ENCODE results near the gene TMEM53. TPM values are rescaled to one million over a fixed set of nuclear protein-coding genes. Genes with fewer than 3 reads are reported as not detected.

The TMEM53 gene
- total RNA-seq, 1 experiment from 2014 or later: 10.9 TPM

DNA sequence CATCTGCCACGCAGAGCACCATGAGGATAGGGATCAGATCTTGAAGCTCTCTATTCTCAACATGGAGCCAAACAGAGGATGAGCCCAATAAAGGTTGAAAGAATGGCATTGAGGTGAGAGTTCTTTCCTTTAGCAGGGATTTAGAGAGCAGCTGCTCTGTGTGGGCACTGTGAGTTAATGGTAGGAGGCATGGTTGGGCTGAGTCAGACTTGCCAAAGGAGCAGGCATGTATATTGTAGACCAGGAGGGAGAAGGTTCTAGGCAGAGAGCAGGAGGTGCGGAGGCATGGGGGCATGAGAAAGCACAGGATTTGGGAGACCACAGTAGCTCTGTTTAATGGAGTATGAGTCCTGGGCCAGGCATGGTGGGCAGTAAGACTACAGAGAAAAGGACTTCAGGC is 32.0 kb downstream of the TMEM53 start:
- Mint-ChIP-seq H3K4me3 (ENCODE audit: low read depth, unreplicated experiment) (no peak overlapping the region), H3K4me1 (ENCODE audit: low read depth, unreplicated experiment) (no peaks in the 10 kb centered on the region), H3K27ac (ENCODE audit: unreplicated experiment) (no peak overlapping the region), H3K27me3 (ENCODE audit: unreplicated experiment) (no peaks in the 10 kb centered on the region), H3K36me3 (ENCODE audit: insufficient read depth, unreplicated experiment) (peaks cover 37% of the 10 kb centered on the region), H3K9me3 (ENCODE audit: low read depth, unreplicated experiment) (no peaks in the 10 kb centered on the region)
- no TSS peak for BruUV-seq (replicated peaks)
- TF ChIP-seq, protein P1, sequence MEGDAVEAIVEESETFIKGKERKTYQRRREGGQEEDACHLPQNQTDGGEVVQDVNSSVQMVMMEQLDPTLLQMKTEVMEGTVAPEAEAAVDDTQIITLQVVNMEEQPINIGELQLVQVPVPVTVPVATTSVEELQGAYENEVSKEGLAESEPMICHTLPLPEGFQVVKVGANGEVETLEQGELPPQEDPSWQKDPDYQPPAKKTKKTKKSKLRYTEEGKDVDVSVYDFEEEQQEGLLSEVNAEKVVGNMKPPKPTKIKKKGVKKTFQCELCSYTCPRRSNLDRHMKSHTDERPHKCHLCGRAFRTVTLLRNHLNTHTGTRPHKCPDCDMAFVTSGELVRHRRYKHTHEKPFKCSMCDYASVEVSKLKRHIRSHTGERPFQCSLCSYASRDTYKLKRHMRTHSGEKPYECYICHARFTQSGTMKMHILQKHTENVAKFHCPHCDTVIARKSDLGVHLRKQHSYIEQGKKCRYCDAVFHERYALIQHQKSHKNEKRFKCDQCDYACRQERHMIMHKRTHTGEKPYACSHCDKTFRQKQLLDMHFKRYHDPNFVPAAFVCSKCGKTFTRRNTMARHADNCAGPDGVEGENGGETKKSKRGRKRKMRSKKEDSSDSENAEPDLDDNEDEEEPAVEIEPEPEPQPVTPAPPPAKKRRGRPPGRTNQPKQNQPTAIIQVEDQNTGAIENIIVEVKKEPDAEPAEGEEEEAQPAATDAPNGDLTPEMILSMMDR (IDR thresholded peaks at IDR 0.05; ENCODE audit: unreplicated experiment): no peak
- CTCF ChIA-PET: interaction anchor here (0.8 kb wide), 1 partner anchor 1515 kb away, joined by 4 read pairs; no protein-coding TSS in a partner anchor
- DNase-seq: no peak
- intact Hi-C loops (cut with micrococcal nuclease; ENCODE audit: unreplicated experiment): no loop called here

DNA sequence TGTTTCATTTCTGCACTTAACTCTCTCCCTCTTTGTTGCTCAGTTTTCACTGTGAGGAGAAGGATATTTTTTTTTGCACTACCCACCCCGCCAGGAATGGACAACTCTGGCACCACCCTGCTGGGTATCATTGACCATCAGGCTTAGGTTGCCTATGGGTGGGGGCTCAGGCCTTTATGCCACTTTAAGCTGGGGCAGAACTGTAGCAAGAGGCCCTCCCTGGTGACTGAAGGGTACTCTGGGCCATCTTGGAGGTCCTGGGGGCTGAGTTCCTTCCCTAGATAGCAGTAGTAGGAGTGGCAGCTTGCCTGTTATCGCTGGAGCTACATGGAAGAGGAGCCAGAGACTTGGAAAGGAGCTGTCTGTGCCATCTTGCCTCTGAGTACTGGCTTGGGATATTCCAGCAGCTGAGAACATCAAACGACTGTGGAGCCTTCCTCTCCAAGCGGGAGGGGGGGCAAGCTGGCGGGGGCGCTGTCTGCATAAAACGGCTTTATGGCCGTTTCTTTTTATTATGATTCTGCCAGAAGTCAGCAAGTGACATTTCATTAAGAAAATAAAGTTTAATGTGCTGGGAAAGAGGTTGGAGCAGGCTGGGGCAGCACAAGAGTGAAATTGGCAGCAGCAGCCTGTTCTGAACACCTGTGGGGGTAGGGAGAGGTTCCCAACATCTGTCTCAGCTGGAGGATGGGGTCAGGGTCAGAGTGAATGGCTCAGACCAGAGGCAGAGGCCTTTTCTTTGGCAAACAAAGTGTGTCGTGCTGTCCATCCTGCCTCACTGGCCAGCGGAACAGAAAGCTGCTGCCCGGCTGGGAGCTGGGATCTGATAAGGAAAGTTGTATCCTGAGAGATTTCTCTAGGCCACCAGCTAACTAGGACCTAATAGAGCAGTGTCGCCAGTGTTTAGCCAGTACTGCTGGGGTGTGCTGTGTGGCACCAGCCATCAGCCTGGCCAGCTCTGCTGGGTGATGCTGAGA is 32.9 kb downstream of the TMEM53 start:
- Mint-ChIP-seq H3K27ac (ENCODE audit: unreplicated experiment) (no peak overlapping the region), H3K9me3 (ENCODE audit: low read depth, unreplicated experiment) (no peaks in the 10 kb centered on the region), H3K4me1 (ENCODE audit: low read depth, unreplicated experiment) (no peaks in the 10 kb centered on the region), H3K4me3 (ENCODE audit: low read depth, unreplicated experiment) (no peak overlapping the region), H3K27me3 (ENCODE audit: unreplicated experiment) (no peaks in the 10 kb centered on the region), H3K36me3 (ENCODE audit: insufficient read depth, unreplicated experiment) (peaks cover 43% of the 10 kb centered on the region)
- BruUV-seq (replicated peaks): no TSS peak
- CTCF ChIA-PET: interaction anchor here (0.6 to 0.8 kb wide), 4 partner anchors 10 to 1515 kb away, joined by 3 to 10 read pairs (median 4); partner anchors contain the start of gene PIK3R3
- TF ChIP-seq, protein P1 (IDR thresholded peaks at IDR 0.05; ENCODE audit: unreplicated experiment): no peak
- no peak for DNase-seq
- intact Hi-C loops (cut with micrococcal nuclease; ENCODE audit: unreplicated experiment): no loop called here

DNA sequence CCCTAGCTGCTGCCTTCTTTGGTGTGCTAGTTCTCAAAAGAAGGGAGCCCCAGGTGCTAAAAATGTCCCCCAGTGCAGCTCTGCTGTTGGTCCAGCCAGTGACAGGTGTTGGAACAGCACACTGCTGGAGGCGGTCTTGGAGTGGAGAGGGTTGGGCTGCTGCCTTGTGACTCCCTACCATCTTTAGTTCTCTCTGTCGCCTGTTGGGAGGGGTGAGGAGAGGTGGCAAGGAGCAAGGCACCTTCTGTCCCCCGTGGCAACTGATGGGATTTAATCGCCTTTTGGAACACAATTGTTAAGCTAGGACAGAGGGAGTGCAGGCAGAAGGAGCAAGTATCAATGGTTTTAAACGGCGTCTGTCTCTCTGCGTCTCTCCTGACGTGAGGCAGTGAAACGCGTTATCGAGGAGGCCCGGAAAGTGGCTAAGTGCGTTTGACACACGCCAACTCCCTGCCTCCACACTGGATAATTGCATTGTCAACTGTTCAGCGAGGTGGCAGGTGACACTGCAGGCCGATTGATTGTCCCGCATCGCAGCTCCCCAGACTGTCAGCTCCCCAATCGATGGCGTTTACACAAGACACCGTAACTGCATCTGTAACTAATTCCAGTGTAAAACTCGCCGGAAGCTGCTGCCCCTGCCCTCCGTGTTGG is 34.0 kb downstream of the TMEM53 start:
- intact Hi-C loops (cut with micrococcal nuclease; ENCODE audit: unreplicated experiment): no loop called here
- no peaks in the 10 kb centered on the region for H3K9me3 Mint-ChIP-seq (ENCODE audit: low read depth, unreplicated experiment)
- BruUV-seq (replicated peaks): no TSS peak
- H3K27me3 Mint-ChIP-seq (ENCODE audit: unreplicated experiment): no peaks in the 10 kb centered on the region
- CTCF ChIA-PET: no interaction called here
- H3K27ac Mint-ChIP-seq (ENCODE audit: unreplicated experiment): no peak overlapping the region
- H3K4me3 Mint-ChIP-seq (ENCODE audit: low read depth, unreplicated experiment): no peak overlapping the region
- no peaks in the 10 kb centered on the region for H3K4me1 Mint-ChIP-seq (ENCODE audit: low read depth, unreplicated experiment)
- TF ChIP-seq, protein P1 (IDR thresholded peaks at IDR 0.05; ENCODE audit: unreplicated experiment): no peak
- H3K36me3 Mint-ChIP-seq (ENCODE audit: insufficient read depth, unreplicated experiment): peaks cover 50% of the 10 kb centered on the region
- no peak for DNase-seq

DNA sequence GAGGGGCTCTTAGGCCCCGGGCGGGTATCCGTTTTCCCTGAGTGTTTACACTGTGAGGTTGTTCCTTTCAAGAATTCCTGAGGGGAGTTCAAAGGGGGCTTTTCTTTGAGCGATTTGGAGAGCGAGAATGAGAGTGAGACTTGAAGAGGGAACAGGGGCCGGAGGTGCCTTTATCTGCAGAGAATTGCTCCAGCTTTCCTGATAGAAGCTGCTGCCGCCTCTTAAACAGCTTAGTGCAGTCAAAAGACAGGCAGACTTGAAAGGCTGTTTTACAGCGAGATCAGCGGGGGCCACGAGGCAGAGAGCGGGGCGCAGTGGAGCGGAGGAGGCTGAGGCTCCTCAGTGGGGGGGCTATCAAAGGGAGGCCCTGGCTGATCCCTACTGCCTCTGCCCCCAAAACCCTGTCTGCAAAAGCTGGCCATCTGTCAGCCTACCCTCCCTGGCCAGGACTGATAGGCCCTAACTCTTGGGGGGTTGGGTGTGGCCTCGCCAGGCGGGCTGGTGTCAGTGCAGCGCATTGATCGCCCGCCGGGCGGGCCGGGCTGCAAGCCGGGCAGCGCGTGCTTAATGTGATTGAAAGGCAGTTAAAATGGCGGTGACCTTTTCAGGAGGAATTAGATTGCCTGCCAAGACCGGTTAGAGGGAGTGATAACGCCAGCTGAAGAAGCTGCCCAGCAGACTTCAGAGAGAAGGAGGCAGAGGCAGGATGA is 36.4 kb downstream of the TMEM53 start:
- no peak for DNase-seq
- Mint-ChIP-seq H3K4me1 (ENCODE audit: low read depth, unreplicated experiment) (no peaks in the 10 kb centered on the region), H3K4me3 (ENCODE audit: low read depth, unreplicated experiment) (no peak overlapping the region), H3K27ac (ENCODE audit: unreplicated experiment) (no peak overlapping the region), H3K9me3 (ENCODE audit: low read depth, unreplicated experiment) (no peaks in the 10 kb centered on the region), H3K27me3 (ENCODE audit: unreplicated experiment) (no peaks in the 10 kb centered on the region), H3K36me3 (ENCODE audit: insufficient read depth, unreplicated experiment) (peaks cover 54% of the 10 kb centered on the region)
- TF ChIP-seq, protein P1 (IDR thresholded peaks at IDR 0.05; ENCODE audit: unreplicated experiment): no peak
- CTCF ChIA-PET: no interaction called here
- BruUV-seq (replicated peaks): no TSS peak
- intact Hi-C loops (cut with micrococcal nuclease; ENCODE audit: unreplicated experiment): no loop called here

All from Calu3 (cell line).